ENCODE measurements around the gene SHISA5. TPM values are rescaled to one million over a fixed set of nuclear protein-coding genes. Genes with fewer than 3 reads are reported as not detected.
A peak's percentile ranks its signal among the peaks of the same experiment; 100 is the strongest.

The SHISA5 gene
- total and polyA plus RNA-seq, 10 of the 15 experiments (the other 5 are each of a cell fraction or from before 2014, with no cell fraction given), result 17.1 to 148 (median 67.3) TPM

DNA sequence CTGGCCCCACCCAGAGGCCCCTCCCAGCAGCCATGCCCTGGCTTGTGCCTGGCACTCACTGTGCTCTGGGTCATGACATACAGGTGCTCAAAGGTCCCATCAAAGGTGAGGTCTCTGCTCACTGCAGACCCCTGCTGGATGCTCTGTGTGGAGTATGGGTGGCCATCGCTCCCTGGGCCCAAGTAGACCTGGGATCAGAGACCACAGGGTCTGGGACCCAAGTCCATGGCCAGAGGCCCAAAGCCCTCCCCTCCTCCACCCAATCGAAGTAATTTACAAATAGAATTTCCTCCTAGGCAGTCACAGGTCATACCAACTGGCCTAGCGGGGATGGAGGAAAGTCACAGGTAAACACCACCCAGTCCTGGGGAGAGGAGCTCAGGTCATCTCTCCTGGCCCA lies 81.7 kb downstream of the SHISA5 start:
- no peak overlapping the region for H3K27ac ChIP-seq (ENCODE audit: control insufficient read depth, insufficient read depth)
- no peak overlapping the region for H2AFZ ChIP-seq (ENCODE audit: control insufficient read depth, low read depth, low read length)
- H3K27me3 ChIP-seq (replicated peaks in 1 of 2; ENCODE audit: control insufficient read depth in 2 of 2, insufficient read depth in 2 of 2, low read length in 1 of 2), result no peaks in the 10 kb centered on the region
- RAD21 ChIA-PET (ENCODE audit: unreplicated experiment), result interaction anchor here (1.7 kb wide), 1 partner anchor 14 kb away, joined by 9 read pairs; no protein-coding TSS in a partner anchor
- 22% methylated on average over 3 of the region's 3 CpGs for WGBS (ENCODE audit: insufficient coverage, insufficient replicate concordance, low lambda C conversion rate, missing lambda C conversion rate)
- H3K4me3 ChIP-seq, result no peak overlapping the region
- SMC1A ChIA-PET (ENCODE audit: uncharacterized antibody, unreplicated experiment), result interaction anchor here (1.2 kb wide), 1 partner anchor 21 kb away, joined by 4 read pairs; no protein-coding TSS in a partner anchor
- DNase-seq (ENCODE audit: low read depth, low spot score), result no peak
- peak; percentile 22; the same call in 1 of the 3 replicates for ATAC-seq
- peaks cover 10% of the 10 kb centered on the region for H3K4me1 ChIP-seq (ENCODE audit: control insufficient read depth, insufficient read depth, low read length)
- no peak overlapping the region for H3K9ac ChIP-seq (ENCODE audit: control insufficient read depth, insufficient read depth, low read length)
- POLR2A ChIA-PET, result no interaction called here
- no peak overlapping the region for H3K4me2 ChIP-seq (ENCODE audit: control insufficient read depth, insufficient read depth)
- in situ Hi-C loops (cut with MboI) (no loop called here), intact Hi-C loops (cut with micrococcal nuclease; ENCODE audit: unreplicated experiment) (no loop called here)
- CTCF ChIA-PET, result interaction anchor here (0.6 to 2.9 kb wide), 6 partner anchors 14 to 137 kb away, joined by 3 to 29 read pairs (median 4); partner anchors contain the start of gene CCDC51
- H4K20me1 ChIP-seq (ENCODE audit: control insufficient read depth, insufficient read depth), result no peaks in the 10 kb centered on the region
- no peaks in the 10 kb centered on the region for H3K9me3 ChIP-seq (replicated peaks; ENCODE audit: control insufficient read depth, insufficient read depth, low read length)
- no peaks in the 10 kb centered on the region for H3K36me3 ChIP-seq (ENCODE audit: control insufficient read depth in 2 of 2, insufficient read depth in 2 of 2, low read length in 1 of 2)
- BruUV-seq (replicated peaks), result no TSS peak
- peak; percentile 59 for FAIRE-seq
- TF ChIP-seq, protein P1, sequence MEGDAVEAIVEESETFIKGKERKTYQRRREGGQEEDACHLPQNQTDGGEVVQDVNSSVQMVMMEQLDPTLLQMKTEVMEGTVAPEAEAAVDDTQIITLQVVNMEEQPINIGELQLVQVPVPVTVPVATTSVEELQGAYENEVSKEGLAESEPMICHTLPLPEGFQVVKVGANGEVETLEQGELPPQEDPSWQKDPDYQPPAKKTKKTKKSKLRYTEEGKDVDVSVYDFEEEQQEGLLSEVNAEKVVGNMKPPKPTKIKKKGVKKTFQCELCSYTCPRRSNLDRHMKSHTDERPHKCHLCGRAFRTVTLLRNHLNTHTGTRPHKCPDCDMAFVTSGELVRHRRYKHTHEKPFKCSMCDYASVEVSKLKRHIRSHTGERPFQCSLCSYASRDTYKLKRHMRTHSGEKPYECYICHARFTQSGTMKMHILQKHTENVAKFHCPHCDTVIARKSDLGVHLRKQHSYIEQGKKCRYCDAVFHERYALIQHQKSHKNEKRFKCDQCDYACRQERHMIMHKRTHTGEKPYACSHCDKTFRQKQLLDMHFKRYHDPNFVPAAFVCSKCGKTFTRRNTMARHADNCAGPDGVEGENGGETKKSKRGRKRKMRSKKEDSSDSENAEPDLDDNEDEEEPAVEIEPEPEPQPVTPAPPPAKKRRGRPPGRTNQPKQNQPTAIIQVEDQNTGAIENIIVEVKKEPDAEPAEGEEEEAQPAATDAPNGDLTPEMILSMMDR (IDR thresholded peaks at IDR 0.05 in 2 of 3, conservative IDR thresholded peaks at IDR 0.05 in 1 of 3; ENCODE audit: control insufficient read depth in 2 of 3, extremely low read depth in 1 of 3, insufficient read depth in 1 of 3, low read depth in 3 of 3, low read length in 3 of 3), result peak; percentile 6 to 23 (median 17); a peak in 1 of 6 replicates
- no peak for TF ChIP-seq IKZF1 (conservative IDR thresholded peaks at IDR 0.05)
- no peaks in the 10 kb centered on the region for H3K79me2 ChIP-seq (ENCODE audit: control insufficient read depth, insufficient read depth, low read length)

DNA sequence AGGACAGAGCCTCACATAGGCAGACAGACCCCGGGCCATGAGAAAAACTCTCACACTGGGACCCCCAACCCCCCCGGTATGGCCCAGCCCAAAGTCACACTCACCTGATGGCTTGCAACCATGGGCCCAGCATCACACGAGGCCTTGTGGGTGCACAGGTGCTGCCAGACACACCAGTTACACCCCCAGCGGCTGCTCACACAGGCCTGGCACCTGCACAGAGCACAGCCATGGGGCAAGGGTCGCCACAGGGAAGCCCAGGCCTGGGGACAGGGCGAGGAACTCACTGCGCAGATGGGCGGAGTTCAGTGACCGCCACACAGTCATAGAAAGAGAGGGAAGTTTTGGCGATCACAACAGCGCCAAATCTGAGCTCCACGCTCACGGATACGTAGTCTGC lies 83.4 kb downstream of the SHISA5 start:
- Histone ChIP-seq H3K4me2 (ENCODE audit: control insufficient read depth, insufficient read depth) (no peak overlapping the region), H3K9me3 (replicated peaks; ENCODE audit: control insufficient read depth, insufficient read depth, low read length) (no peaks in the 10 kb centered on the region), H3K9ac (ENCODE audit: control insufficient read depth, insufficient read depth, low read length) (no peak overlapping the region), H3K4me1 (ENCODE audit: control insufficient read depth, insufficient read depth, low read length) (no peaks in the 10 kb centered on the region), H3K27me3 (replicated peaks in 1 of 2; ENCODE audit: control insufficient read depth in 2 of 2, insufficient read depth in 2 of 2, low read length in 1 of 2) (no peaks in the 10 kb centered on the region), H3K4me3 (no peak overlapping the region), H3K79me2 (ENCODE audit: control insufficient read depth, insufficient read depth, low read length) (no peaks in the 10 kb centered on the region), H4K20me1 (ENCODE audit: control insufficient read depth, insufficient read depth) (no peaks in the 10 kb centered on the region), H2AFZ (ENCODE audit: control insufficient read depth, low read depth, low read length) (no peak overlapping the region), H3K27ac (ENCODE audit: control insufficient read depth, insufficient read depth) (no peak overlapping the region), H3K36me3 (ENCODE audit: control insufficient read depth in 2 of 2, insufficient read depth in 2 of 2, low read length in 1 of 2) (no peaks in the 10 kb centered on the region)
- RAD21 ChIA-PET (ENCODE audit: unreplicated experiment), result no interaction called here
- intact Hi-C loops (cut with micrococcal nuclease; ENCODE audit: unreplicated experiment) (no loop called here), in situ Hi-C loops (cut with MboI) (no loop called here)
- BruUV-seq (replicated peaks), result no TSS peak
- DNase-seq (ENCODE audit: low read depth, low spot score) (no peak), ATAC-seq (no peak), FAIRE-seq (no peak)
- TF ChIP-seq, protein P2, sequence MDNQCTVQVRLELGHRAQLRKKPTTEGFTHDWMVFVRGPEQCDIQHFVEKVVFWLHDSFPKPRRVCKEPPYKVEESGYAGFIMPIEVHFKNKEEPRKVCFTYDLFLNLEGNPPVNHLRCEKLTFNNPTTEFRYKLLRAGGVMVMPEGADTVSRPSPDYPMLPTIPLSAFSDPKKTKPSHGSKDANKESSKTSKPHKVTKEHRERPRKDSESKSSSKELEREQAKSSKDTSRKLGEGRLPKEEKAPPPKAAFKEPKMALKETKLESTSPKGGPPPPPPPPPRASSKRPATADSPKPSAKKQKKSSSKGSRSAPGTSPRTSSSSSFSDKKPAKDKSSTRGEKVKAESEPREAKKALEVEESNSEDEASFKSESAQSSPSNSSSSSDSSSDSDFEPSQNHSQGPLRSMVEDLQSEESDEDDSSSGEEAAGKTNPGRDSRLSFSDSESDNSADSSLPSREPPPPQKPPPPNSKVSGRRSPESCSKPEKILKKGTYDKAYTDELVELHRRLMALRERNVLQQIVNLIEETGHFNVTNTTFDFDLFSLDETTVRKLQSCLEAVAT (IDR thresholded peaks at IDR 0.05), result no peak
- no peak for TF ChIP-seq KLF5 (IDR thresholded peaks at IDR 0.05; ENCODE audit: partially characterized antibody)
- TF ChIP-seq GATAD2B (conservative IDR thresholded peaks at IDR 0.05; ENCODE audit: low read depth), result no peak
- no peak for TF ChIP-seq FOXK2 (IDR thresholded peaks at IDR 0.05)
- SMC1A ChIA-PET (ENCODE audit: uncharacterized antibody, unreplicated experiment), result interaction anchor here (1.5 to 2.6 kb wide), 2 partner anchors 15 to 18 kb away, joined by 3 to 8 read pairs; no protein-coding TSS in a partner anchor
- POLR2A ChIA-PET, result no interaction called here
- CTCF ChIA-PET, result interaction anchor here (1.3 to 1.6 kb wide), 2 partner anchors 16 to 20 kb away, joined by 5 to 7 read pairs; no protein-coding TSS in a partner anchor
- 49% methylated on average over 14 of the region's 14 CpGs for WGBS (ENCODE audit: insufficient coverage, insufficient replicate concordance, low lambda C conversion rate, missing lambda C conversion rate)
